Subcutaneous adipose tissue (tissue), 4 donors: ENCODE measurements around the gene FARS2. TPM values are rescaled to one million over a fixed set of nuclear protein-coding genes. Genes with fewer than 3 reads are reported as not detected.

Experiments used
- CTCF ChIP-seq: fragments of 450-650 bp; IDR thresholded peaks from one replicate; pipeline ENCODE4 v1.5.1; 2016; ENCODE audit warnings: low read depth, mild to moderate bottlenecking, control low read depth, antibody characterized with exemption, moderate library complexity
- total RNA-seq, 4 donors: library from RNA; depleted of rRNA; stranded (reverse); fragments of >200 nt; gene quantifications; one replicate each; pipeline ENCODE4 v1.1.0, GENCODE V29; 2016

FARS2 gene
- total RNA-seq, 4 donors from 2014 or later = 6.2 to 13.6 (median 11.3) TPM

GRCh38 chr6:5323979-5324378, 62.7 kb downstream of the FARS2 start:
- TF ChIP-seq CTCF = no peak

GRCh38 chr6:5325173-5325572, 63.9 kb downstream of the FARS2 start:
- no peak for TF ChIP-seq CTCF

- TF ChIP-seq CTCF = no peak
These were observed 64.8 kb downstream of the FARS2 start for GRCh38 chr6:5326022-5326641.

- no peak for TF ChIP-seq CTCF
These were observed 67.5 kb downstream of the FARS2 start for GRCh38 chr6:5328800-5329199.

DNA sequence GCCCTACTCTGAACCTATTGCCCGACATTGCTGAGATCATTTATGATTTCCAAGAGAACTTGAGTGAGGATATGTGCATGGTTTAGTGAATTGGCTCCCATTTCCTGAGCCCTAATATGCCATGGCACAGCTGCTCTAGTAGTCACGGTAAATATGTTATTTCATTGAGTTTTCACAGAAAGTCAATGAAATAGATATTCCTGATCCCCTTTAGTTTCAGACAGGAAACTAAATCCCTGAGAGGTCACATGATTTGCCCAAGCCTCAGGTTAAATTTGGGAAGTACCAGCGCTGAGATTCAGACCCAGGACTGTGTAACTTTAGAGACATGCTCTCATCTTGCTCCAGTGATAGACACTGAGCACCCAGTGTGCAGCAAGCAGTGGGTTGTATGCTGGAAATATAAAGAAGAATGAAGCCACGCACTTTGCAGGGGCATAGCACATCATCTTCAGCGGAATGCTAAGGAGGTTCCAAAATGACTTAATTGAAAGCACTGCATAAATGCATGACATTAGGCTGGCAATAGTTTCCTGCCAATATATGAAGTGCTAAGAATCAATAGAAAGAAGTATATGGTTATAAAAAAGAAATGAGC, 70.6 kb downstream of the FARS2 start:
- no peak for TF ChIP-seq CTCF

DNA sequence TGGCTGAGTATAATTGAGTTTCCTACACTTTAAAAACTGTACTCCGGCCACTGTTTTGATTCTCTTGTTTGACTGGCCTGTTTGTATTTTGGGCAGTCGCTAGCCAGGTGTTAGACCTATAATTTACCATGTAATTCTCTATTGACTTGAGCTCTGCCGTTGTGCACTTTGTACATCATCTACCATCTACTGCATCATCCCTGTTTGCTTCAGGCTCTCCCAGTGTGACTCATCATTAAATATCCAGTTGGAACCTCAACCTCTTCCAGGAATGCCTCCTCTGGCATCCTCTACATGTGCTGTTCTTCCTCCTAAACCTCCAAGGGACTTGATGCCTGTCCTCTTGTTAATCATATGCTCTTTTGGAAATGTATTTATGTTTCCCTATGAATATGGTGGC, 72.3 kb downstream of the FARS2 start:
- no peak for TF ChIP-seq CTCF

DNA sequence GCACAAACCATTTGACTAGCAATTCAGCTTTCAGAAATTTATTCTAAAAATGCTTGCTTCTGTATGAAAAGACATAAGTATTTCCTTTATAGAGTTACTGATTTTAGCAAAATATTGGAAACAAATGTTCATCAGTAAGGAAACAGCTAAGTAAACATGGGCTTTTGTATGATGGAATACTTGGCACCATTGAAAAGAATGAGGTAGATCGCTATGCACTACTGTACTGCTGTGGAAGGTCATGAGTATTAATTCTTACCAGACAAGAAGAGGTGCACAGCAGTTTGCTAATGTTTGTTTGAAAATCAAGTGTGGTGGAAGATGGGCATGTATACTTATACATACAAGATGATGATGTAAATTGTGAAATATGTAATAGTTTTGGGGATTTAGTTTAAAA, 73.0 kb downstream of the FARS2 start:
- TF ChIP-seq CTCF = no peak
